ENCODE measurements around the gene ATN1. TPM values are rescaled to one million over a fixed set of nuclear protein-coding genes. Genes with fewer than 3 reads are reported as not detected.
A peak's percentile ranks its signal among the peaks of the same experiment; 100 is the strongest.

ATN1 gene
- polyA plus RNA-seq, 3 donors = 83.9 to 95.0 (median 90.0) TPM

DNA sequence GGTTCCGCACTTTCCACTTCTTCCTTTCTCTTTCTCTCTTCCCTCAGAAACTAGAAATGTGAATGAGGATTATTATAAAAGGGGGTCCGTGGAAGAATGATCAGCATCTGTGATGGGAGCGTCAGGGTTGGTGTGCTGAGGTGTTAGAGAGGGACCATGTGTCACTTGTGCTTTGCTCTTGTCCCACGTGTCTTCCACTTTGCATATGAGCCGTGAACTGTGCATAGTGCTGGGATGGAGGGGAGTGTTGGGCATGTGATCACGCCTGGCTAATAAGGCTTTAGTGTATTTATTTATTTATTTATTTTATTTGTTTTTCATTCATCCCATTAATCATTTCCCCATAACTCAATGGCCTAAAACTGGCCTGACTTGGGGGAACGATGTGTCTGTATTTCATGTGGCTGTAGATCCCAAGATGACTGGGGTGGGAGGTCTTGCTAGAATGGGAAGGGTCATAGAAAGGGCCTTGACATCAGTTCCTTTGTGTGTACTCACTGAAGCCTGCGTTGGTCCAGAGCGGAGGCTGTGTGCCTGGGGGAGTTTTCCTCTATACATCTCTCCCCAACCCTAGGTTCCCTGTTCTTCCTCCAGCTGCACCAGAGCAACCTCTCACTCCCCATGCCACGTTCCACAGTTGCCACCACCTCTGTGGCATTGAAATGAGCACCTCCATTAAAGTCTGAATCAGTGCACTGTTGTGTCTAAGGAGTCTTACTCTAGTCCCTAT, 4.6 kb upstream of the ATN1 start:
- no peak for DNase-seq (ENCODE audit: low read depth in 3 of 3, low spot score in 2 of 3)

DNA sequence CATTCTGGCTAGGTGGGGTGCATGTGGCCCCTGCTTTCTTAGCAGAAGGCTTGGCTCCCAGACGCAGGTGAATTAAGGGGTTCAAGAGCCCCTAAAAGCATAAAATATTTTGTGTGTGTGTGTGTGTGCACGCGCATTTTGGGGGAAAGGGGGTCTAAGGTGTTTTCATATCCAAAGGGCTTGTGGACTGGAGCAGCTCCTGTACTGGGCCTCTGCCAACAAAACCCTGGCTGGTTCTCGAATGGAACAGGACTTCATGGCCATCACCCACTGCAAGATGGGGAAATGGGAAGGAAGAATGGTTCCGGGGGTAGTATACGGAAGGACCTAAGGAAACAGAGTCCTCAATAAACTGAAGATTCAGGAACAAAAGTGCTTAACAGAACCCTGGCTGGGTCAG, 3.9 kb upstream of the ATN1 start:
- no peak for DNase-seq (ENCODE audit: low read depth in 3 of 3, low spot score in 2 of 3)

DNA sequence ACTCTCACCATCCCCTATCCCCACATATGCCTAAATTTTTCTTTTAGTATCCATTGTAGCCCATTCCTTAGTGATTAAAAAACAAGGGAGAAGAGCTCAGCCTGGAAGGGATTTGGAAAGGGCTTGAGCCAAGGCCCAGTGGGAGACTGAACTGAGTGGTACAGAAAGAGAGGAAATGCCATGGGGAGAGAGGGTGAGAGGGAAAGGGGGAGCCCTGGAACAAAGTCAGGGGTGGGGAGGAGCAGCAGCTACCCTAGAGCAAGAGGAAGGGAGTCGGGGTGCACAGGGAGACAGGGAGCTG, 2.6 kb upstream of the ATN1 start:
- DNase-seq (ENCODE audit: low read depth in 3 of 3, low spot score in 2 of 3) = no peak

DNA sequence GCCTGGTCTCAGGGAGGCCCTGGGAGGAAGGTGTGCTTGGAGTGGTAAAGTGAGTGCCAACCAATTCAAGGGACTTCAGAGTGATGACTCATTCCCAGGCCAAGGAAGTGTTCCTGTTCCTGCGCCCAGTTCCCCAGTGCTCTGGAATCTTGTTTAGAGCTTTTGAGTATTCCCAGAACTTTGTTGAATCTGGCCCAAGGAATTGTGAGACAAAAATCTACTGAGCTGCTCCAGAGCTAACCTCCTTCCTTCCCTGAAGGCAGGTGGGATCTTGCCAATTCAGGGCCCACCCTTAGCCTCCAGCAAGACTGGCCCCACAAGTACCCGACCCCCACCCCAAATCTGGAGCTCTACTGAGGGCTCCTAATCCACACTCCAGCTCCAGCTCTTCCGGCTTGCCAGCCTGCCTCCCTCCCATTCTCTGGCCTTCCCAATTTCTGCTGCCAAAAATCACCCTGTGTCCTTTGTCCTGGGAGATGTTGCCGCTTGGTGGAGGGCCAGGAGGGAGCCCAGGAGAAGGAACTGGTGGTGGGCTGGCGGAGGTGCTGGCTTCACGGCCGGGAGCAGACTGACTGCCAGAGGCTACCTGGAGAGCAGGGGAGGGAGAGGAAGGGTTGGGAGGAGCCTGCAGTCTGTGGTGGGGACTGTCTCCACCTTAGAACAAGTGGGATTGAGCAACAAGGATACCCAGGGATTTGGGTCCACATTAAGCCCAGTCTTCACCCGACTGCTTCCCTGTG, 2.0 kb upstream of the ATN1 start:
- no peak for DNase-seq (ENCODE audit: low read depth in 3 of 3, low spot score in 2 of 3)

DNA sequence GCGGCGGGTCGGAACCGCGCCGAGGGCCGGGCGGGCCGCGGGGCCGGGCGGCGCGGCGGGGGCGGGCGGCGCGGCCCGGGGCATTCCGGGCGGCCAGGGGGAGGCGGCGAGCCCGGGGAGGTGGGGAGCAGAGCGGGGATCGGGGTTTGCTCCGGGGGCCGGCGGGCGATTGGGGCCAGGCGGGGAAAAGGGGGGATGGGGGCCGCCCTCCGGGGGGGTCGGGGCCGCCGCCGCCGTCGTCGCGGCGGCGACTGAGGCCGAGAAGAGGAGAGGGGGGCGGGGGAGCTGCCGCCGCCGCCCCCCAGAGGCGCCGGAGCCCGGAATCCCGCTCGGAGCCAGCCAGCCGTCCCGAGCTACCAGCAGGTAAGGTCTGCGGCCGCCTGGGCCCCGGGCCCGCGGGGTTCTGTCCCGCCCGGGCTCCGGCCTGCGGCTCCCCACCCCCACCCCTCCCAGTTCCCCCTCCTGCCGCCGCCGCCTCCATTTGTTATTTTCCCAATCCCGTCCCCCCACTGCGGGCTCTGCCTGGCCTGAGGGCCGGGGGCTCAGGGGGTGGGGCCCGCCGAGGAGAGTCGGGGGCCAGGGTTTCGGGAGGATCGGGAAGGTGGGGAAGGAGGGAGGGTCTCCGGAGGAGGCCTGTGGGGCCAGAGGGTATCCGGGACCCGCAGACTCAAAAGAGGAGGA, 403 bp downstream of the ATN1 start:
- DNase-seq (ENCODE audit: low read depth in 3 of 3, low spot score in 2 of 3) = no peak

DNA sequence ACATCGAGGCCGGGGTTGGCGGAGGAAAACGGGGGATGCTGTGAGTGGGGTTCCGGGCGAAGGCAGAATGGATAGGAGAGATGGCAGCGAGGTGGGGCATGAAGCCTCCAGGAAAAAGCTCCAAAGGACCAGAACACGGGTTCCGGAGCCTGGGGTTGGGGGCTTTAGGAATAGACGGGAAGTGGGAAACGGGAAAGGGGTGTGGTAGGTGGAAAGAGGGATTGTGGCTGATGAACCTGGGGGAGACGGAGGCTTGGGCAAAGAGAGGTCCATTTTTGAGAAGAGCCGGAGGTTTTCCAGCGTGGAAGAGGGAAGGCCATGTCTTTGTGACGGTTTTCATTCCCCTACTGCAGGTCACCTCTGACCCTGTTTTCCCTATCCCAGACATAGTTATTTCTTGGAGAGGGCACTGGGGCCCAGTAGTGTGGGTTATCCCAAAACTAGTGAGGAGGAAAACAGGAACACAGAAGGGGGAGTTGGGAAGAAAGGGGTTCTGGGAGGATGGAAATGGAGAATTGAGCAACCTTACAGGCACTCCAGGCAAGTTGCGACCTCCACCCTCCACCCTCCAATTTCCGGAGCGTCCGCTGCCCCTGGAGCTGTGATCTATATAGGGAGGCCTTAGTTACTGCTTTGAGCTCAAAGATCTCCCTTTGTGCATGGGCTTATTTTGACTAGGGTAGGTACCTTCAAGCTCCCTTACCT, 1.1 kb downstream of the ATN1 start:
- DNase-seq (ENCODE audit: low read depth in 3 of 3, low spot score in 2 of 3) = no peak

DNA sequence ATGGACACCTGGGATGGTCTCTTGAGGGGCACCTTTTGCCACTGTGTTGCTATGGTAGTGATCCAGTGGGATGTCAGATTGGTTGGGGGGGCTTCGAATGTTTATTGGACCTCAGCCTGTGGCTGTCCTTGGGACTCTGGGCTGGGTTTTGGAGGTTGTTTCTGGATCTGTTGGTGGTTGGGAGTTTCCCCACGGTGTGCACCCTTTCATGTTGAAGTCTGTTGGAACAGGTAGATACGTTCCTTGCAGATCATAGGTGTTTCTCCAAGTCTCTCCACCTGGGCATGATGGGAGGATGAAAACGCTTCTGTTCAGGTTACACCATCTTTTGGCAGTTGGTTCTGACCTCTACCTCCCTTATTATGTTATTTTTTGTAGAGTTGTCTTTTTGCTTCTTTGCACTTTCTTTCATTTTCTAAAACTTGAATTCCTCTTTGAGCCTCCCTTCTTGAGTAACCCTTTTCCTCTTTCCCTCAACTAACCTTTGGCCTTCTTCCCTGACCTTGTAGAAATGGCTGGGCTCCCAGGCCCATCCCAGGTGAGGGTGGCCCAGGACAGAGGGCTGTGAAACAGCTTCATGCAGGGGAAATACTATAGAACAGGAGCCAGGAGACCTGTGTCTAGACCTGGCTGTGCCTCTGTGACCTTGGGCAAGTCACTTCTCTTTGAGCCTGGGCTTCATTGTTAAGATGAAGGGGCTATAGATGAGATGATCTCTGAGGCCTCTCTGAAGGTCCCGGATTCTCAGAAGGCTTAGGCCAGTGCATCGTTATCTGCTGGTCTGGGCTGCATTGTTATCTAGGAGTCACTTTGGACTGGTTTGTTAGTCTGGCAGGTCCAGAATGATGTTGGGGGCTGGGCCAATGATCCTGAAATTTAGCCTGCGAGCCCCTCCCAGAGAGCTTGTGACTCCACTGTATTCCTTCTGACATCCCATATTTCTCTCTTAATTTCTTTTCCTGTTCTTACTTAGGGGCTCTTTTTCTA, 2.0 kb downstream of the ATN1 start:
- DNase-seq (ENCODE audit: low read depth in 3 of 3, low spot score in 2 of 3) = no peak

DNA sequence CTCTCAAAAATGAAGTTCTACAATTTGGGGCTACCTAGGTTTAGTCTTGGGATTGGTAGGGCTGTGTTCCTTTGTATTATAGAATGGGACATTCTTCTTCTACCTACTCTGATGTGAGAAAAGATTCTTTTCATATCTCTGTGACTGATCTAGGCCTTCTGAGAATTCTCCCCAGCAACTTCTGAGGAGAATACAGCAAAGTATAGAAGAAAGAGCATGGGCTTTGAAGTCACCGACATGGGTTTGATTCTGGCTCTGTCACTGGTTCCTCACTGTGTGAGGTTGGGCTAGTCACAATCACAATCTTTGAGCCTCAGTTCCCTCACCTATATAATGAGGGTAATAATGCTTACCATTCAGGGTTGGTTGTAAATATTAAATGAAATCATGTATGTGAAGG, 5.0 kb downstream of the ATN1 start:
- DNase-seq (ENCODE audit: low read depth in 3 of 3, low spot score in 2 of 3) = no peak

DNA sequence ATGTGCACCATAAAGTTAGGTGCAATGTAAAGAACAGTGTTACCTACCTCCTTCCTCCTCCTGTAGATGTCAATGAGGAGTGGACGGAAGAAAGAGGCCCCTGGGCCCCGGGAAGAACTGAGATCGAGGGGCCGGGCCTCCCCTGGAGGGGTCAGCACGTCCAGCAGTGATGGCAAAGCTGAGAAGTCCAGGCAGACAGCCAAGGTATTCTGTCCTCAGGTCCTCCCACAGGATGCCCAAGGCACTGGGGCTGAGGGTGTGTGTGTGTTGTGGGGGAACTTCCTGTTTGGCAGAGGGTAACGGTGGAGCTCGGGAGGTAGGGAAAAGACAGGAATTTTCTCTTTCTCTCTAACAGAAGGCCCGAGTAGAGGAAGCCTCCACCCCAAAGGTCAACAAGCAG, 6.4 kb downstream of the ATN1 start:
- no peak for DNase-seq (ENCODE audit: low read depth in 3 of 3, low spot score in 2 of 3)

DNA sequence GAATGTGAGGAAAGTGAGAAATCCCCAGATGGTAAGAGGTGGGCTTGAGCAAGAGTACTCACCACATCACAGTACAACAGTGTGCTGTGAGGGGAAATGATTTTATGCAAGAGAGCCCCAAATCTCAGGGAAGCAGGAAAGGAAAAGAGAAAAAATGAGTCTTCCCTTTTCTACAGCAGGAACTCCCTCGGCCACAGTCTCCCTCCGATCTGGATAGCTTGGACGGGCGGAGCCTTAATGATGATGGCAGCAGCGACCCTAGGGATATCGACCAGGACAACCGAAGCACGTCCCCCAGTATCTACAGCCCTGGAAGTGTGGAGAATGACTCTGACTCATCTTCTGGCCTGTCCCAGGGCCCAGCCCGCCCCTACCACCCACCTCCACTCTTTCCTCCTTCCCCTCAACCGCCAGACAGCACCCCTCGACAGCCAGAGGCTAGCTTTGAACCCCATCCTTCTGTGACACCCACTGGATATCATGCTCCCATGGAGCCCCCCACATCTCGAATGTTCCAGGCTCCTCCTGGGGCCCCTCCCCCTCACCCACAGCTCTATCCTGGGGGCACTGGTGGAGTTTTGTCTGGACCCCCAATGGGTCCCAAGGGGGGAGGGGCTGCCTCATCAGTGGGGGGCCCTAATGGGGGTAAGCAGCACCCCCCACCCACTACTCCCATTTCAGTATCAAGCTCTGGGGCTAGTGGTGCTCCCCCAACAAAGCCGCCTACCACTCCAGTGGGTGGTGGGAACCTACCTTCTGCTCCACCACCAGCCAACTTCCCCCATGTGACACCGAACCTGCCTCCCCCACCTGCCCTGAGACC, 7.8 kb downstream of the ATN1 start:
- DNase-seq (ENCODE audit: low read depth in 3 of 3, low spot score in 2 of 3) = no peak

DNA sequence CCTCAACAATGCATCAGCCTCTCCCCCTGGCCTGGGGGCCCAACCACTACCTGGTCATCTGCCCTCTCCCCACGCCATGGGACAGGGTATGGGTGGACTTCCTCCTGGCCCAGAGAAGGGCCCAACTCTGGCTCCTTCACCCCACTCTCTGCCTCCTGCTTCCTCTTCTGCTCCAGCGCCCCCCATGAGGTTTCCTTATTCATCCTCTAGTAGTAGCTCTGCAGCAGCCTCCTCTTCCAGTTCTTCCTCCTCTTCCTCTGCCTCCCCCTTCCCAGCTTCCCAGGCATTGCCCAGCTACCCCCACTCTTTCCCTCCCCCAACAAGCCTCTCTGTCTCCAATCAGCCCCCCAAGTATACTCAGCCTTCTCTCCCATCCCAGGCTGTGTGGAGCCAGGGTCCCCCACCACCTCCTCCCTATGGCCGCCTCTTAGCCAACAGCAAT, 8.5 kb downstream of the ATN1 start:
- no peak for DNase-seq (ENCODE audit: low read depth in 3 of 3, low spot score in 2 of 3)

DNA sequence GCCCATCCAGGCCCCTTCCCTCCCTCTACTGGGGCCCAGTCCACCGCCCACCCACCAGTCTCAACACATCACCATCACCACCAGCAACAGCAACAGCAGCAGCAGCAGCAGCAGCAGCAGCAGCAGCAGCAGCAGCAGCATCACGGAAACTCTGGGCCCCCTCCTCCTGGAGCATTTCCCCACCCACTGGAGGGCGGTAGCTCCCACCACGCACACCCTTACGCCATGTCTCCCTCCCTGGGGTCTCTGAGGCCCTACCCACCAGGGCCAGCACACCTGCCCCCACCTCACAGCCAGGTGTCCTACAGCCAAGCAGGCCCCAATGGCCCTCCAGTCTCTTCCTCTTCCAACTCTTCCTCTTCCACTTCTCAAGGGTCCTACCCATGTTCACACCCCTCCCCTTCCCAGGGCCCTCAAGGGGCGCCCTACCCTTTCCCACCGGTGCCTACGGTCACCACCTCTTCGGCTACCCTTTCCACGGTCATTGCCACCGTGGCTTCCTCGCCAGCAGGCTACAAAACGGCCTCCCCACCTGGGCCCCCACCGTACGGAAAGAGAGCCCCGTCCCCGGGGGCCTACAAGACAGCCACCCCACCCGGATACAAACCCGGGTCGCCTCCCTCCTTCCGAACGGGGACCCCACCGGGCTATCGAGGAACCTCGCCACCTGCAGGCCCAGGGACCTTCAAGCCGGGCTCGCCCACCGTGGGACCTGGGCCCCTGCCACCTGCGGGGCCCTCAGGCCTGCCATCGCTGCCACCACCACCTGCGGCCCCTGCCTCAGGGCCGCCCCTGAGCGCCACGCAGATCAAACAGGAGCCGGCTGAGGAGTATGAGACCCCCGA, 9.1 kb downstream of the ATN1 start:
- DNase-seq (ENCODE audit: low read depth in 3 of 3, low spot score in 2 of 3) = no peak

DNA sequence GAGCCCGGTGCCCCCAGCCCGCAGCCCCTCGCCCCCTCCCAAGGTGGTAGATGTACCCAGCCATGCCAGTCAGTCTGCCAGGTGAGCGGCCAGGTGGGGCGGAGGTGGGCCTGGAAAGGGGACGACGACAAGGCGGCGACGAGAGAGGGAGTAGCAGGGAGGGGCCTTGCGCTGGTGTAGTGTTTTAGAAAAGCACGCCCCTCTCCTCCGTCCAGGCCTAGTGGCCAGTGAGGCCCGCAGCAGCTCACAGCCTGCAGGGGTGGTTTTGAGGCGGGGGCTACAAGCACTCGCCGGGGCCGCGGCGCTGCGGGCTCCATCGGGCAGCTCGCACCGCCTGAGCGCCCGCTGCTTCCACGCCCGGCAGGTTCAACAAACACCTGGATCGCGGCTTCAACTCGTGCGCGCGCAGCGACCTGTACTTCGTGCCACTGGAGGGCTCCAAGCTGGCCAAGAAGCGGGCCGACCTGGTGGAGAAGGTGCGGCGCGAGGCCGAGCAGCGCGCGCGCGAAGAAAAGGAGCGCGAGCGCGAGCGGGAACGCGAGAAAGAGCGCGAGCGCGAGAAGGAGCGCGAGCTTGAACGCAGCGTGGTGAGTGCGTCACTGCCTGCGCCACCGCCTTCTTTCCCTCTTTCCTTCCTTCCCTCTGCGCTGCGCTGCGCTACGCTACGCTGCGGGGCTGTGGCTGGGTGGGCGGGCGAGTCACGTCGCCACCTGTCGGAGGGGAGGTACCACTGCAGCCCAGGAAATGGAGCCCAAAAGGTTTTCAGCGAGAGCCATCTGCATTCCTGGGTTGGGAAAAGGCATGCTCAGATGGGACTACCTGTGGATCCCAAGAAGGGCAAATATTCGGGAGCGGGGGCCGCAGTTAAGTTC, 10.0 kb downstream of the ATN1 start:
- peak; percentile 86 to 90 (median 89) for DNase-seq (ENCODE audit: low read depth in 3 of 3, low spot score in 2 of 3)

DNA sequence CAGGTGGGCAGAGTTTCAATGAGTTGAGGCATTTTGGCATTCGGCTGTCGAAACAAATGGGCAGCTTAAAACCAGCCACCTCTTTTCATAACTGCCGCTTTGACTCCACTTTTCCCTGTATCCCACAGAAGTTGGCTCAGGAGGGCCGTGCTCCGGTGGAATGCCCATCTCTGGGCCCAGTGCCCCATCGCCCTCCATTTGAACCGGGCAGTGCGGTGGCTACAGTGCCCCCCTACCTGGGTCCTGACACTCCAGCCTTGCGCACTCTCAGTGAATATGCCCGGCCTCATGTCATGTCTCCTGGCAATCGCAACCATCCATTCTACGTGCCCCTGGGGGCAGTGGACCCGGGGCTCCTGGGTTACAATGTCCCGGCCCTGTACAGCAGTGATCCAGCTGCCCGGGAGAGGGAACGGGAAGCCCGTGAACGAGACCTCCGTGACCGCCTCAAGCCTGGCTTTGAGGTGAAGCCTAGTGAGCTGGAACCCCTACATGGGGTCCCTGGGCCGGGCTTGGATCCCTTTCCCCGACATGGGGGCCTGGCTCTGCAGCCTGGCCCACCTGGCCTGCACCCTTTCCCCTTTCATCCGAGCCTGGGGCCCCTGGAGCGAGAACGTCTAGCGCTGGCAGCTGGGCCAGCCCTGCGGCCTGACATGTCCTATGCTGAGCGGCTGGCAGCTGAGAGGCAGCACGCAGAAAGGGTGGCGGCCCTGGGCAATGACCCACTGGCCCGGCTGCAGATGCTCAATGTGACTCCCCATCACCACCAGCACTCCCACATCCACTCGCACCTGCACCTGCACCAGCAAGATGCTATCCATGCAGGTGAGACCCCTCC, 10.8 kb downstream of the ATN1 start:
- no peak for DNase-seq (ENCODE audit: low read depth in 3 of 3, low spot score in 2 of 3)

DNA sequence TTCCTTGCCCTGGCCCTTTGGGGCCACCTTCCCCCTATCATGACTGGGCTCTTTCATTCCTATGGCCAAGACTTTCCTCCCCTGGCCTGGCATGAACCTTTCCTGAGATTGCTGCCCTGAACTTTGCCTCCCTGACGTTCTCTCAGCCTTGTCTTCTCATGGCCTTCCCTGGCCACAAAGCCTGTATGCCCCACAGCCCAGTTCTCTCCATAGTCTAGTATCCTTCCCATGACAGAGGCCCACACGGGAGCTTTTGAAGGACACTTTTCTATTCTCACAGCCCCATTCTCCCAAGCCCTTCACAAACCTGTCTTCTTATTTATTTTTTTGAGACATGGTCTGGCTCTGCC, 11.4 kb downstream of the ATN1 start:
- no peak for DNase-seq (ENCODE audit: low read depth in 3 of 3, low spot score in 2 of 3)

DNA sequence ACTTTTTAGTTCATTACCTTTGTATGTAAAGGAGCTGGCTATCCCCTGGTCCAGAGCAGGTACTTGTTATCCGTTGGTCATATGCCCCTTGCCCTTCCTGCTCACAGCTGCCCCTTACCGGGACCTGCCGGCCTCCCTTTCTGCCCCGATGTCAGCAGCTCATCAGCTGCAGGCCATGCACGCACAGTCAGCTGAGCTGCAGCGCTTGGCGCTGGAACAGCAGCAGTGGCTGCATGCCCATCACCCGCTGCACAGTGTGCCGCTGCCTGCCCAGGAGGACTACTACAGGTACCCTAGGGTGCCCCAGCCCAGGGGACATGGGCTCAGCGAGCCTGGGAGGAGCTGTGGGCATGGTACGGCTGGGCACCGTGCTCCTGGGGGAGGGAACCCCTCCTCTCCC, 13.5 kb downstream of the ATN1 start:
- no peak for DNase-seq (ENCODE audit: low read depth in 3 of 3, low spot score in 2 of 3)

DNA sequence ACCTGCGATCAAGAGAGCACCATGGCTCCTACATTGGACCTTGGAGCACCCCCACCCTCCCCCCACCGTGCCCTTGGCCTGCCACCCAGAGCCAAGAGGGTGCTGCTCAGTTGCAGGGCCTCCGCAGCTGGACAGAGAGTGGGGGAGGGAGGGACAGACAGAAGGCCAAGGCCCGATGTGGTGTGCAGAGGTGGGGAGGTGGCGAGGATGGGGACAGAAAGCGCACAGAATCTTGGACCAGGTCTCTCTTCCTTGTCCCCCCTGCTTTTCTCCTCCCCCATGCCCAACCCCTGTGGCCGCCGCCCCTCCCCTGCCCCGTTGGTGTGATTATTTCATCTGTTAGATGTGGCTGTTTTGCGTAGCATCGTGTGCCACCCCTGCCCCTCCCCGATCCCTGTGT, 14.0 kb downstream of the ATN1 start:
- DNase-seq (ENCODE audit: low read depth in 3 of 3, low spot score in 2 of 3) = no peak

Measured in right renal cortex interstitium (tissue), 3 donors.